Measurements from ENCODE around the gene LRRD1.
"Not testable (repeated sequence)": the region's sequence is repeated elsewhere in the genome, so short reads cannot be mapped to it uniquely, and the experiment has no call there.

- not testable (repeated sequence) for TF ChIP-seq CTCF, POLR2A (IDR thresholded peaks at IDR 0.05)
Observed at GRCh38 chr7:92142791-92143190, 36.2 kb downstream of the LRRD1 start.
